ENCODE results near the gene ZNF862. TPM values are rescaled to one million over a fixed set of nuclear protein-coding genes. Genes with fewer than 3 reads are reported as not detected.

Gene ZNF862
- polyA plus RNA-seq, 3 donors = 1.3 to 18.4 (median 2.7) TPM

DNA sequence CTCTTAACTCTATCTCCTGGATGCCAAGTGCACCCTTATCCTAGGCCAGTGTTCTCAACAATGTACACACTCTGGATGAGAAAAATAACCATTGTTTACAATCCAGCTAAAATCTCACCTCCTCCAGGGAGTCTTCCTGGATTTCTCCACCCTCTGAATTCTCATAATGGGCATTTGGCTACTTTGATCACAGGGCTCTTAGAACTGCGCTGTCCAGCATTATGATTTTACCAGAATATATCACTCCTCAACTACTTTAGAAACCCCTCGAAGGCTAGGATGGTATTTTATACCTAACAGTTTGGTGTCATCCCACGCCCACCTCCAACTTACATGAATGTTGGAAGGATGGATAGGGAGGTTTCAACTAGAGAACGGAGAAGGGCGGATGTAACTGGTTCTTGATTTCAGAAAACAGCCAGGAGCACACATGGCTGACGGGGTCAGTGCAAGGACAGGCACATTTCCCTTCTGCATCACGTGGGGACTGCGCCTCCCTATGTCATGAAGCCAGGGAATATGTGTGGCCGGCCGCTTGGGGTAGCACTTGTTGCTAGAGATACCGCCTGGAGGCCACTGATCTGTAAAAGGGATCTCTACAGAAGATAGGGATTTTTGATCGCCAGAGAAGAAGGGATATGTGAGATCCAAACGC, 34.4 kb downstream of the ZNF862 start:
- 0% methylated on average over 6 of the region's 13 CpGs for WGBS (ENCODE audit: insufficient coverage)
- Histone ChIP-seq H2AFZ (ENCODE audit: insufficient read depth, low read depth, low read length, poor library complexity, severe bottlenecking) (peak overlapping the region; percentile 99), H3K4me3 (replicated peaks in 1 of 3; ENCODE audit: low read depth in 2 of 3, low read length in 3 of 3) (peak overlapping the region; percentile 51 to 86 (median 76)), H3K79me2 (ENCODE audit: insufficient read depth, low read length) (no peaks in the 10 kb centered on the region), H3K27ac (ENCODE audit: low read depth in 1 of 2, low read length in 2 of 2) (no peak overlapping the region), H3K27me3 (ENCODE audit: control insufficient read depth in 2 of 2, insufficient read depth in 2 of 2, low read length in 2 of 2) (peaks cover 0 to 2% of the 10 kb centered on the region in 2 donors), H3K36me3 (replicated peaks in 1 of 2; ENCODE audit: control insufficient read depth in 1 of 2, insufficient read depth in 2 of 2, low read length in 2 of 2) (no peaks in the 10 kb centered on the region), H3K4me1 (ENCODE audit: control insufficient read depth in 1 of 2, insufficient read depth in 2 of 2, low read length in 2 of 2) (peaks cover 20 to 26% of the 10 kb centered on the region in 2 donors), H4K20me1 (ENCODE audit: insufficient read depth, low read length) (no peaks in the 10 kb centered on the region), H3K9me3 (replicated peaks in 1 of 2; ENCODE audit: control insufficient read depth in 1 of 2, insufficient read depth in 1 of 2, low read length in 2 of 2) (no peaks in the 10 kb centered on the region), H3K9ac (ENCODE audit: insufficient read depth, low read length, poor library complexity, severe bottlenecking) (peak overlapping the region; percentile 65), H3K4me2 (replicated peaks; ENCODE audit: extremely low read depth, low read length, poor library complexity, severe bottlenecking) (peak overlapping the region; percentile 99)
- Mint-ChIP-seq H3K9me3 (no peaks in the 10 kb centered on the region), H3K27ac (peak overlapping the region in 5 of 7 donors; percentile 71 to 84 (median 80)), H3K4me1 (peaks cover 27% of the 10 kb centered on the region), H3K4me3 (peak overlapping the region; percentile 82 to 90), H3K27me3 (ENCODE audit: low read depth in 3 of 3) (peaks cover 2 to 11% (median 6%) of the 10 kb centered on the region in 3 donors), H3K36me3 (peaks cover 0 to 5% of the 10 kb centered on the region in 2 donors)
- DNase-seq = peak; percentile 65 to 81 (median 73)
- TF ChIP-seq, protein P1, sequence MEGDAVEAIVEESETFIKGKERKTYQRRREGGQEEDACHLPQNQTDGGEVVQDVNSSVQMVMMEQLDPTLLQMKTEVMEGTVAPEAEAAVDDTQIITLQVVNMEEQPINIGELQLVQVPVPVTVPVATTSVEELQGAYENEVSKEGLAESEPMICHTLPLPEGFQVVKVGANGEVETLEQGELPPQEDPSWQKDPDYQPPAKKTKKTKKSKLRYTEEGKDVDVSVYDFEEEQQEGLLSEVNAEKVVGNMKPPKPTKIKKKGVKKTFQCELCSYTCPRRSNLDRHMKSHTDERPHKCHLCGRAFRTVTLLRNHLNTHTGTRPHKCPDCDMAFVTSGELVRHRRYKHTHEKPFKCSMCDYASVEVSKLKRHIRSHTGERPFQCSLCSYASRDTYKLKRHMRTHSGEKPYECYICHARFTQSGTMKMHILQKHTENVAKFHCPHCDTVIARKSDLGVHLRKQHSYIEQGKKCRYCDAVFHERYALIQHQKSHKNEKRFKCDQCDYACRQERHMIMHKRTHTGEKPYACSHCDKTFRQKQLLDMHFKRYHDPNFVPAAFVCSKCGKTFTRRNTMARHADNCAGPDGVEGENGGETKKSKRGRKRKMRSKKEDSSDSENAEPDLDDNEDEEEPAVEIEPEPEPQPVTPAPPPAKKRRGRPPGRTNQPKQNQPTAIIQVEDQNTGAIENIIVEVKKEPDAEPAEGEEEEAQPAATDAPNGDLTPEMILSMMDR (IDR thresholded peaks at IDR 0.05) = no peak
- intact Hi-C loops (cut with micrococcal nuclease) = loop anchor here in 1 of 2 donors (5.0 kb wide), 1 partner anchor 35 kb away; the partner anchor contains the start of gene ZNF862

- Mint-ChIP-seq H3K27ac (peak within 1 kb of the TSS in 6 of 7 donors; percentile 61 to 84 (median 76)), H3K4me3 (peak within 1 kb of the TSS; percentile 82 to 90), H3K9me3 (no peaks in the 10 kb centered on the region), H3K36me3 (peaks cover 0 to 7% of the 10 kb centered on the region in 2 donors), H3K4me1 (peaks cover 27% of the 10 kb centered on the region), H3K27me3 (ENCODE audit: low read depth in 3 of 3) (peaks cover 3 to 11% (median 6%) of the 10 kb centered on the region in 3 donors)
- Histone ChIP-seq H3K79me2 (ENCODE audit: insufficient read depth, low read length) (no peaks in the 10 kb centered on the region), H3K27me3 (ENCODE audit: control insufficient read depth in 2 of 2, insufficient read depth in 2 of 2, low read length in 2 of 2) (peaks cover 0 to 2% of the 10 kb centered on the region in 2 donors), H3K4me3 (replicated peaks in 1 of 3; ENCODE audit: low read depth in 2 of 3, low read length in 3 of 3) (peak within 1 kb of the TSS; percentile 51 to 86 (median 76)), H3K4me2 (replicated peaks; ENCODE audit: extremely low read depth, low read length, poor library complexity, severe bottlenecking) (peak within 1 kb of the TSS; percentile 99), H3K9ac (ENCODE audit: insufficient read depth, low read length, poor library complexity, severe bottlenecking) (peak within 1 kb of the TSS; percentile 65), H3K36me3 (replicated peaks in 1 of 2; ENCODE audit: control insufficient read depth in 1 of 2, insufficient read depth in 2 of 2, low read length in 2 of 2) (no peaks in the 10 kb centered on the region), H2AFZ (ENCODE audit: insufficient read depth, low read depth, low read length, poor library complexity, severe bottlenecking) (peak within 1 kb of the TSS; percentile 99), H3K9me3 (replicated peaks in 1 of 2; ENCODE audit: control insufficient read depth in 1 of 2, insufficient read depth in 1 of 2, low read length in 2 of 2) (no peaks in the 10 kb centered on the region), H3K27ac (ENCODE audit: low read depth in 1 of 2, low read length in 2 of 2) (peak within 1 kb of the TSS in 1 of 2 donors; percentile 6), H4K20me1 (ENCODE audit: insufficient read depth, low read length) (no peaks in the 10 kb centered on the region), H3K4me1 (ENCODE audit: control insufficient read depth in 1 of 2, insufficient read depth in 2 of 2, low read length in 2 of 2) (peaks cover 20 to 26% of the 10 kb centered on the region in 2 donors)
- peak; percentile 83 to 92 (median 90) for DNase-seq
- TF ChIP-seq, protein P1 (IDR thresholded peaks at IDR 0.05) = peak; percentile 16
- intact Hi-C loops (cut with micrococcal nuclease) = loop anchor here in 1 of 2 donors (5.0 kb wide), 1 partner anchor 36 kb away; the partner anchor contains the start of gene ZNF862
- under 1% methylated on average over 86 of the region's 93 CpGs for WGBS (ENCODE audit: insufficient coverage)
Observed at GRCh38 chr7:149873074-149873969, 35.1 kb downstream of the ZNF862 start, which contains the start of gene ATP6V0E2. Gene ATP6V0E2, plus strand, starts transcription at chr7:149873969. Its CDS starts 97 bp downstream, at chr7:149874066.

Data from CD14-positive monocyte (primary cell).